GM18909 (cell line): Measurements from ENCODE around the gene PXDC1.
"Not testable (repeated sequence)": the region's sequence is repeated elsewhere in the genome, so short reads cannot be mapped to it uniquely, and the experiment has no call there.

ENCODE experiments used
- ATAC-seq: cut with Tn5 transposase; IDR thresholded peaks from one replicate; pipeline ENCODE4 v1.9.1; 2021; ENCODE audit warnings: mild to moderate bottlenecking; ENCODE audit not compliant: unreplicated experiment, poor library complexity

PXDC1 gene

GRCh38 chr6:3784423-3784822 lies 32.9 kb upstream of the PXDC1 start:
- no peak for ATAC-seq

- ATAC-seq = no peak
Measured at GRCh38 chr6:3782876-3783832, 31.6 kb upstream of the PXDC1 start.

- ATAC-seq = no peak
Measured at GRCh38 chr6:3781504-3781903, 30.0 kb upstream of the PXDC1 start.

GRCh38 chr6:3779574-3779849 lies 28.0 kb upstream of the PXDC1 start:
- no peak for ATAC-seq

GRCh38 chr6:3778701-3779573 lies 27.4 kb upstream of the PXDC1 start:
- no peak for ATAC-seq

- ATAC-seq = no peak
Measured at GRCh38 chr6:3777730-3778461, 26.4 kb upstream of the PXDC1 start.

- no peak for ATAC-seq
Measured at GRCh38 chr6:3776881-3777507, 25.5 kb upstream of the PXDC1 start.

- ATAC-seq = no peak
Measured at GRCh38 chr6:3775847-3776246, 24.3 kb upstream of the PXDC1 start.

- no peak for ATAC-seq
Measured at GRCh38 chr6:3775386-3775785, 23.9 kb upstream of the PXDC1 start.

GRCh38 chr6:3773678-3774298 lies 22.3 kb upstream of the PXDC1 start:
- ATAC-seq = no peak

- not testable (repeated sequence) for ATAC-seq
Measured at GRCh38 chr6:3772127-3772999, 20.9 kb upstream of the PXDC1 start.

- ATAC-seq = no peak
Measured at GRCh38 chr6:3771407-3772011, 20.0 kb upstream of the PXDC1 start.

- no peak for ATAC-seq
Measured at GRCh38 chr6:3770023-3770720, 18.7 kb upstream of the PXDC1 start.

- ATAC-seq = no peak
Measured at GRCh38 chr6:3769610-3770009, 18.1 kb upstream of the PXDC1 start.

- no peak for ATAC-seq
Measured at GRCh38 chr6:3768502-3768901, 17.0 kb upstream of the PXDC1 start.

GRCh38 chr6:3767483-3767882 lies 16.0 kb upstream of the PXDC1 start:
- not testable (repeated sequence) for ATAC-seq

GRCh38 chr6:3766214-3766613 lies 14.7 kb upstream of the PXDC1 start:
- ATAC-seq = no peak

- no peak for ATAC-seq
Measured at GRCh38 chr6:3765415-3765814, 13.9 kb upstream of the PXDC1 start.
